ENCODE data around the gene UNC79.

Gene UNC79

GRCh38 chr14:93674343-93674742 is 243.6 kb downstream of the UNC79 start:
- DNase-seq: no peak

- DNase-seq: no peak
These were observed 244.9 kb downstream of the UNC79 start for GRCh38 chr14:93675651-93676050.

- DNase-seq: no peak
These were observed 245.7 kb downstream of the UNC79 start for GRCh38 chr14:93676416-93676958.

GRCh38 chr14:93682459-93682858 is 251.7 kb downstream of the UNC79 start:
- DNase-seq: no peak

- no peak for DNase-seq
These were observed 252.5 kb downstream of the UNC79 start for GRCh38 chr14:93683226-93683625.

GRCh38 chr14:93685121-93685895 is 254.6 kb downstream of the UNC79 start:
- no peak for DNase-seq

GRCh38 chr14:93686268-93686667 is 255.5 kb downstream of the UNC79 start:
- DNase-seq: no peak

- DNase-seq: no peak
These were observed 257.5 kb downstream of the UNC79 start for GRCh38 chr14:93688239-93688666.

- no peak for DNase-seq
These were observed 258.1 kb downstream of the UNC79 start for GRCh38 chr14:93688820-93689219.

- no peak for DNase-seq
These were observed 259.4 kb downstream of the UNC79 start for GRCh38 chr14:93690146-93690545.

- no peak for DNase-seq
These were observed 260.5 kb downstream of the UNC79 start for GRCh38 chr14:93691042-93691780.

GRCh38 chr14:93693914-93694313 is 263.2 kb downstream of the UNC79 start:
- no peak for DNase-seq

GRCh38 chr14:93700928-93701327 is 270.2 kb downstream of the UNC79 start:
- DNase-seq: no peak

GRCh38 chr14:93701562-93701961 is 270.8 kb downstream of the UNC79 start:
- DNase-seq: no peak

- no peak for DNase-seq
These were observed 272.2 kb downstream of the UNC79 start for GRCh38 chr14:93702946-93703345.

GRCh38 chr14:93703941-93704340 is 273.2 kb downstream of the UNC79 start:
- no peak for DNase-seq

GRCh38 chr14:93705513-93706156 is 274.9 kb downstream of the UNC79 start:
- DNase-seq: no peak

GRCh38 chr14:93706360-93706955 is 275.7 kb downstream of the UNC79 start:
- no peak for DNase-seq

GRCh38 chr14:93707475-93707874 is 276.7 kb downstream of the UNC79 start:
- no peak for DNase-seq

- DNase-seq: no peak
These were observed 277.6 kb downstream of the UNC79 start for GRCh38 chr14:93708311-93708734.

- DNase-seq: no peak
These were observed 278.1 kb downstream of the UNC79 start for GRCh38 chr14:93708800-93709199.

- no peak for DNase-seq
These were observed 278.5 kb downstream of the UNC79 start for GRCh38 chr14:93709249-93709648.
